BE2C (cell line): ENCODE measurements around the gene SIAH1.
"Not testable (repeated sequence)": the region's sequence is repeated elsewhere in the genome, so short reads cannot be mapped to it uniquely, and the experiment has no call there.

Experiments used
- DNase-seq: peaks from one replicate; pipeline ENCODE4 v3.0.0-alpha.2; 2020
- H3K27me3 ChIP-seq: fragments of 250-450 bp; sonication (Bioruptor Pico); 2 replicates; pipeline ENCODE4 v1.5.1; 2020; ENCODE audit warnings: mild to moderate bottlenecking
- H3K36me3 ChIP-seq: fragments of 250-450 bp; sonication (Bioruptor Pico); 2 replicates; pipeline ENCODE4 v1.5.1; 2020; ENCODE audit warnings: mild to moderate bottlenecking
- H3K4me1 ChIP-seq: fragments of 250-450 bp; sonication (Bioruptor Pico); 2 replicates; pipeline ENCODE4 v1.5.1; 2020
- H3K4me3 ChIP-seq: 2 replicates; pipeline ENCODE4 v1.5.1; 2011; ENCODE audit warnings: low read depth, low read length
- H3K9me3 ChIP-seq: fragments of 250-450 bp; sonication (Bioruptor Pico); 2 replicates; pipeline ENCODE4 v1.5.1; 2020
- CTCF ChIP-seq: IDR thresholded peaks from 2 replicates; pipeline ENCODE4 v1.5.1; 2012; ENCODE audit warnings: mild to moderate bottlenecking, low read depth, low read length

SIAH1 gene

GRCh38 chr16:48321317-48322036 is 63.7 kb downstream of the SIAH1 start:
- DNase-seq = no peak
- H3K36me3 ChIP-seq = no peaks in the 10 kb centered on the region

GRCh38 chr16:48318630-48319029 is 66.6 kb downstream of the SIAH1 start:
- TF ChIP-seq CTCF = no peak
- Histone ChIP-seq H3K36me3 (peaks cover under 1% of the 10 kb centered on the region; the same call in 1 of the 2 replicates), H3K4me1 (no peaks in the 10 kb centered on the region), H3K9me3 (peaks cover 1% of the 10 kb centered on the region; the same call in 1 of the 2 replicates), H3K27me3 (no peaks in the 10 kb centered on the region), H3K4me3 (no peak overlapping the region)
- DNase-seq = no peak

More at GRCh38 chr16:48321317-48322036, 63.7 kb downstream of the SIAH1 start:
- no peak for TF ChIP-seq CTCF
- no peaks in the 10 kb centered on the region for H3K9me3 ChIP-seq
- H3K4me3 ChIP-seq = no peak overlapping the region
- no peaks in the 10 kb centered on the region for H3K27me3 ChIP-seq
- no peaks in the 10 kb centered on the region for H3K4me1 ChIP-seq

GRCh38 chr16:48317614-48318315 is 67.4 kb downstream of the SIAH1 start:
- no peak for TF ChIP-seq CTCF
- Histone ChIP-seq H3K4me3 (no peak overlapping the region), H3K9me3 (peaks cover 4% of the 10 kb centered on the region), H3K4me1 (no peaks in the 10 kb centered on the region), H3K27me3 (no peaks in the 10 kb centered on the region), H3K36me3 (peaks cover 6% of the 10 kb centered on the region; the same call in 1 of the 2 replicates)
- DNase-seq = no peak

- TF ChIP-seq CTCF = no peak
Measured at GRCh38 chr16:48317026-48317425, 68.2 kb downstream of the SIAH1 start.

GRCh38 chr16:48313905-48314304 is 71.3 kb downstream of the SIAH1 start:
- H3K4me1 ChIP-seq, H3K27me3 ChIP-seq, H3K4me3 ChIP-seq, H3K9me3 ChIP-seq, H3K36me3 ChIP-seq, DNase-seq: not testable (repeated sequence)

More at GRCh38 chr16:48317026-48317425, 68.2 kb downstream of the SIAH1 start:
- Histone ChIP-seq H3K36me3 (peaks cover 6% of the 10 kb centered on the region), H3K4me1 (no peaks in the 10 kb centered on the region), H3K27me3 (no peaks in the 10 kb centered on the region), H3K4me3 (no peak overlapping the region), H3K9me3 (peaks cover 4% of the 10 kb centered on the region)
- DNase-seq = no peak

- no peak for TF ChIP-seq CTCF
- Histone ChIP-seq H3K9me3 (peaks cover 4% of the 10 kb centered on the region), H3K27me3 (no peaks in the 10 kb centered on the region), H3K4me1 (no peaks in the 10 kb centered on the region), H3K36me3 (peaks cover 16% of the 10 kb centered on the region), H3K4me3 (no peak overlapping the region)
- DNase-seq = no peak
Measured at GRCh38 chr16:48310908-48311641, 74.1 kb downstream of the SIAH1 start.
